Stimulated activated CD4-positive, alpha-beta T cell treated with anti-CD3 and anti-CD28 coated beads, Interleukin-1b, Interleukin-23, amount 100 ng/mL, for 4 hours (primary cell): ENCODE measurements around the gene KRTAP4-11.
"Not testable (repeated sequence)": the region's sequence is repeated elsewhere in the genome, so short reads cannot be mapped to it uniquely, and the experiment has no call there.

ENCODE experiments used
- DNase-seq, 2 donors: peaks; one replicate each; pipeline ENCODE4 v3.0.0-alpha.2; 2020; ENCODE audit warnings: low read depth in 2 of 2

KRTAP4-11 gene

GRCh38 chr17:41117846-41118386 lies at the start of gene KRTAP4-11:
TSS of gene KRTAP4-11 (minus strand) at chr17:41118373. CDS start at chr17:41118315, 58 bp downstream.
- DNase-seq, result not testable (repeated sequence)

GRCh38 chr17:41167561-41167960 lies 49.4 kb upstream of the KRTAP4-11 start:
- DNase-seq, result no peak

DNA sequence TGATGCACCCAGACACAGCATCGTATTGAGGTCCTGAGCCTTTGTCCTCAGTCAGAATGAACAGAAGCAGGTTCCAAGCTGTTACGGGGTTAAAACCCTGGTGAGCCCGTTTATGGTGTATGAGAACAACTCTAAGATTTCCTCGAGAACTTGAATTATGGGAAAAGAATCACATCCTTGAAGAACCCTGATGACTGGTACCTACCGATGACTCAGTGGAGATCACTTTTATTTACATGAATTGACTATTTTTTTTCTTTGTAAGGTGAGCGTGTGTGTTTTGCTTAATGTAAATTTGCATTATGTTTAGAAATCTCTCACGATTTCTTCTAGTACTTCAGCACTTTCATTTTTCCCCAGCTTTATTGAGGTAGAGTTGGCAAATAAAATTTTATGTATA lies 45.7 kb upstream of the KRTAP4-11 start:
- no peak for DNase-seq

GRCh38 chr17:41160648-41161047 lies 42.5 kb upstream of the KRTAP4-11 start, which contains the start of gene KRTAP4-4:
TSS of gene KRTAP4-4 (minus strand) at chr17:41160748. CDS start at chr17:41160691, 57 bp downstream.
- no peak for DNase-seq

DNA sequence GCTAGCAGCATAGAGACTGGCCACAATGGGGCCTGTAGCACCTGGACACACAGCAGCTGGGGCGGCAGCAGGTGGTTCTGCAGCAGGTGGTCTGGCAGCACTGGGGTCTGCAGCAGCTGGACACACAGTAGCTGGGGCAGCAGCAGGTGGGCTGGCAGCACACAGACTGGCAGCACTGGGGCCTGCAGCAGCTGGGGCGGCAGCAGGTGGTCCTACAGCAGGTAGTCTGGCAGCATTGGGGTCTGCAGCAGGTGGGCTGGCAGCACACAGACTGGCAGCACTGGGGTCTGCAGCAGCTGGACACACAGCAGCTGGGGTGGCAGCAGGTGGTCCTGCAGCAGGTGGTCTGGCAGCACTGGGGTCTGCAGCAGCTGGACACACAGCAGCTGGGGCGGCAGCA lies 42.0 kb upstream of the KRTAP4-11 start:
- DNase-seq, result not testable (repeated sequence)

GRCh38 chr17:41153856-41154255 lies 35.7 kb upstream of the KRTAP4-11 start:
- DNase-seq, result no peak

DNA sequence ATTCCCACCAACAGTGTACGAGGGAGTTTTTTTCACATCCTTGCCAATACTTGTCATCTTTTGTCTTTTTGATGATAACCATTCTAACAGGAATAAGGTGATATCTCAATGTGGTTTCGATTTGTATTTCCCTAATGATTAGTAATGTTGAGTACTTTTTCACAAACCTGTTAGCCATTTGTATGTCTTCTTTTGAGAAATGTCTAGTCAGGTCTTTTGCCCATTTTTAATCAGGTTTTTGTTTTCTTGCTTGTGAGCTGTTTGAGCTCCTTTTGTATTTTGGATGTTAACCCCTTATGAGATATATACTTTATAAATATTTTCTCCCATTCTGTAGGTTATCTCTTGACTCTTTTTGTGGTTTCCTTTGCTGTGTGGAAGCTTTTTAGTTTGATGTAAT lies 33.4 kb upstream of the KRTAP4-11 start:
- no peak for DNase-seq

GRCh38 chr17:41150026-41150425 lies 31.9 kb upstream of the KRTAP4-11 start:
- DNase-seq, result no peak

DNA sequence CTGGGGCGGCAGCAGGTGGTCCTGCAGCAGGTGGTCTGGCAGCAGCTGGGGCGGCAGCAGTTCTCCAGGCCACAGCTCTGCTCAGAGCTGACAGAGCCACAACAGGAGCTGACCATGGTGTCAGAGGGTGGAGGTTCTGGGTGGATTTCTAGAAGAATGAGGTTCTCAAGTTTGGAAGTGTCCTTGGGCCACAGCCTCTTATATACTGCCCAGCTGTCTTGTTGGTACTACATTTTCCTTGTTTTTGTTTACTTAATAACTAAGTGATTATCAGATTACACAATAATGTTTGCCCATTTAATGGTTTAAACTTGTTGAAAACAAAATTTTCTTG lies 31.4 kb upstream of the KRTAP4-11 start, which contains the start of gene KRTAP4-5:
Gene KRTAP4-5 (minus strand): TSS at position 174 of the 334 bp plus-strand sequence. CDS start 58 bp downstream, at position 116.
- DNase-seq, result no peak

GRCh38 chr17:41148971-41149651 lies 30.9 kb upstream of the KRTAP4-11 start:
- DNase-seq, result not testable (repeated sequence)

GRCh38 chr17:41147531-41148204 lies 29.5 kb upstream of the KRTAP4-11 start:
- DNase-seq, result no peak

GRCh38 chr17:41145261-41145660 lies 27.1 kb upstream of the KRTAP4-11 start:
- DNase-seq, result no peak

- no peak for DNase-seq
Measured at GRCh38 chr17:41144846-41145245, 26.7 kb upstream of the KRTAP4-11 start.

DNA sequence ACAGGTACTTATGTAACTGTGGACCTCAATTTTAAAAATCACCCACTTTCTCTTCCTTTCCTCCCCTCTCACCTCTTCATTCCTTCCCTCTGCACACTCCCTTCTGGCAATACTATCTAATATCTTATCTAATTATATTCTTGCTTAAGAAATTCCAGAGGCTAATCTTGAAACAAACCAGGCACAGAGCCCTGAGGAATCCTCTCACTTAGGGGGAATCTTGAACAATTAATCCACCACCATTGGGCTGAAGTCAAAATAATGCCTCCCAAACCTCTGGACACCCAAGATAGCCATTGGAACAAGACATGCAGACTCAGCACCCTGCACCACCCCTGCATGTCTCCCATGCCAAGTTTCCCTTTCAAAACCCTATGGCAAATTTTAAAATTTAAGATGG lies 23.2 kb upstream of the KRTAP4-11 start:
- no peak for DNase-seq

- DNase-seq, result no peak
Measured at GRCh38 chr17:41140360-41141131, 22.4 kb upstream of the KRTAP4-11 start, which contains the start of gene KRTAP4-6. TSS of gene KRTAP4-6 (minus strand) at chr17:41140544. CDS start at chr17:41140487, 57 bp downstream.

DNA sequence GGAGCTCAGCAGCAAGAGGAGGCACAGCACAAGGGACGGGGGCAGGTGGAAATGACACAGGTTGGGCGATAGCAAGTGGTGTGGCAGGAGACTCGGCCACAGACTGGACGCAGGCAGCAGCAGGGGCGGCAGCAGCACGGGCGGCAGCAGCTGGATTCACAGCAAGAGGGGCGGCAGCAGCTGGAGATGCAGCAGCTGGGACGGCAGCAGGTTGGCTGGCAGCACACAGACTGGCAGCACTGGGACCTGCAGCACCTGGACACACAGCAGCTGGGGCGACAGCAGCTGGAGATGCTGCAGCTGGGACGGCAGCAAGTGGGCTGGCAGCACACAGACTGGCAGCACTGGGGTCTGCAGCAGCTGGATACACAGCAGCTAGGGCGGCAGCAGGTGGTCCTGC lies 21.7 kb upstream of the KRTAP4-11 start:
- not testable (repeated sequence) for DNase-seq

GRCh38 chr17:41133880-41134735 lies 15.9 kb upstream of the KRTAP4-11 start:
- no peak for DNase-seq

DNA sequence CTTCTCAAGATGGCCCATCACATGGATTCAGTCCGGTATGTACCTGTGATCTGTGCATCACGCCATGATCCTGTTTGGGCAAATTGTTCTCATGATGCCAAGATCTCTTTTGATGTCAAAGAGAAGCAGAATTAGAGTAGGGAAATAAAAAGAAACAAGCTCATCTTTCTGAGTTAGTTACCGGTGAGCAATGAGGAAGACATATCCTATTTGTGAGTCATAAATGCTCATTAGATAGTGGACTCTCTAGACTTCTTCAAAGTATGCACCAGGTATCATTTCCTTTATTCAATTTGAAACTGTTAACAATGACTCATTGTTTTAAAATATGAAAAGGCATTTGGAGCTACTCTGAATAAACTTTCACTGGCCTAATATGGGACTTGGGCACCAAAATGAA lies 13.8 kb upstream of the KRTAP4-11 start:
- DNase-seq, result no peak

DNA sequence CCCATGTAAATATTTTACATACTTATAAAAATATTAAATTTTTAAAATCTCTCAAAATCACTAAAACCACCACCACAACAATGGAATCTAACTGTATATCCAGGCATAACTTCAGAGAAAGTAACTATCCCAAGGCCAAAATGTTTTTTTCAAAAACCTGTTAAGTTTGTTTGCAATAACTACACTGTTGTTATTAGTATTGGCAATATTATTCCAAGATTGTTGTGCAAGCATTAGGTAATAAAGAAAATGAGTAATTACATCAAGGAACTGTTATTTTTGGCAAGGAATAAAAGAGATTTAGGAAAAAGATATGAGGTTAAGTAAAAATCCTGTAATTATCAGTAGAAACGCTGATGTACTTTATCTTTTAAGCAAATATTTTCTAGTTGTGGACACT lies 9.2 kb upstream of the KRTAP4-11 start:
- DNase-seq, result no peak

DNA sequence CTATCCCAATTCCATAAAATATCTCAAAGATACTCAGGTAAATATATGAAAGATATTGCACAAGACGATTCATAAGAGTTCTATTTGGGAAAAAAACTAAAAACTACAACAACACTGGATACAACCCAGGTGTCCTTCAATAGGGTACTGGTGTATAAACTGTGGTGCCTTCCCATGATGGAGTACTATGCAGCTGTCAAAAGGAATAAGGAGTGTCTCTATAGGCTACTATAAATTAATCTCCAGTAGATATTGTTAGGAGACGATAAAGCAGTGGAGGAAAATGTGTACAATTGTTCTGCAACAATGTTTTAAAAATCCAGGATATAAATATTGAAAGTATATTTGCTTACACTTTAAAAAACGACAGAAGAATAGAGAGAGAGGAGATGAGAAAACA lies 8.2 kb upstream of the KRTAP4-11 start:
- no peak for DNase-seq

DNA sequence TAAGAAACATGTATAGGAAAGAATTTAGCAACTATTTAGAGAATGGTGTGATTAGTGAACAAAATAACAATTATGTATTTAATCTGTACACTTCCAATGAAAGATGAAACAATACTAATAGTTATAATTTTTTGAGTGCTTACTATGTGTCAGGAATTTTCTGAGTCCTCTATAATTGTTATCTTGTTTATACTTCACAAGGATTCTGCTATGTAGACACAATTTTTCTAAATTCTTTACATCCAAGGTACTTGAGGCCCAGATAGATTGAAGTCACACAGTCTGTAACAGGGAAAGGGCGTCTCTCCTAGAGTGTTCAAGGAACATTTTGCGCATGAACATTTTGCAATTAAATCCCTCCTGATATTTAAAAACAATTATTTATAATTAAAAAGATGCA lies 6.9 kb upstream of the KRTAP4-11 start:
- no peak for DNase-seq
